Mesothelial cell of epicardium (in vitro differentiated cells): ENCODE results near the gene LMF1. TPM values are rescaled to one million over a fixed set of nuclear protein-coding genes. Genes with fewer than 3 reads are reported as not detected.

Experiments used
- DNase-seq, 2 experiments: peaks; one replicate each; pipeline ENCODE4 v3.0.0; 2021; ENCODE audit warnings: low spot score in 2 of 2; ENCODE audit not compliant: unreplicated experiment in 2 of 2
- H3K27ac Mint-ChIP-seq: 2 replicates; pipeline ENCODE4 v1.8.0; 2021; ENCODE audit warnings: mixed read lengths
- H3K27me3 Mint-ChIP-seq: 2 replicates; pipeline ENCODE4 v1.8.0; 2021; ENCODE audit warnings: low read depth, mixed read lengths
- H3K36me3 Mint-ChIP-seq: 2 replicates; pipeline ENCODE4 v1.8.0; 2021; ENCODE audit warnings: mixed read lengths
- H3K4me1 Mint-ChIP-seq: 2 replicates; pipeline ENCODE4 v1.8.0; 2021; ENCODE audit warnings: mixed read lengths
- H3K4me3 Mint-ChIP-seq: 2 replicates; pipeline ENCODE4 v1.8.0; 2021; ENCODE audit warnings: mild to moderate bottlenecking, moderate library complexity, mixed read lengths
- H3K9me3 Mint-ChIP-seq: 2 replicates; pipeline ENCODE4 v1.8.0; 2021; ENCODE audit warnings: mixed read lengths
- CTCF ChIP-seq: fragments of 200-600 bp; sonication (generic); IDR thresholded peaks from one replicate; pipeline ENCODE4 v1.5.0; 2021; ENCODE audit warnings: antibody characterized with exemption; ENCODE audit not compliant: unreplicated experiment
- total RNA-seq: library from RNA; stranded (reverse); gene quantifications from 3 replicates; pipeline ENCODE4 v1.2.1, GENCODE V29; 2021

LMF1 gene
- total RNA-seq, 1 donor from 2014 or later: 37.4 TPM

GRCh38 chr16:947255-947921, 23.4 kb downstream of the LMF1 start:
- Mint-ChIP-seq H3K27ac (no peak overlapping the region), H3K27me3 (no peaks in the 10 kb centered on the region), H3K36me3 (peaks cover 32% of the 10 kb centered on the region), H3K4me1 (no peaks in the 10 kb centered on the region), H3K4me3 (no peak overlapping the region), H3K9me3 (peaks cover 19% of the 10 kb centered on the region)
- no peak for TF ChIP-seq CTCF
- no peak for DNase-seq

GRCh38 chr16:946048-946395, 24.8 kb downstream of the LMF1 start:
- H3K4me3 Mint-ChIP-seq: no peak overlapping the region
- H3K27ac Mint-ChIP-seq: no peak overlapping the region
- no peaks in the 10 kb centered on the region for H3K4me1 Mint-ChIP-seq
- DNase-seq: no peak
- H3K36me3 Mint-ChIP-seq: peaks cover 37% of the 10 kb centered on the region
- no peaks in the 10 kb centered on the region for H3K27me3 Mint-ChIP-seq
- H3K9me3 Mint-ChIP-seq: peaks cover 31% of the 10 kb centered on the region
- no peak for TF ChIP-seq CTCF

DNA sequence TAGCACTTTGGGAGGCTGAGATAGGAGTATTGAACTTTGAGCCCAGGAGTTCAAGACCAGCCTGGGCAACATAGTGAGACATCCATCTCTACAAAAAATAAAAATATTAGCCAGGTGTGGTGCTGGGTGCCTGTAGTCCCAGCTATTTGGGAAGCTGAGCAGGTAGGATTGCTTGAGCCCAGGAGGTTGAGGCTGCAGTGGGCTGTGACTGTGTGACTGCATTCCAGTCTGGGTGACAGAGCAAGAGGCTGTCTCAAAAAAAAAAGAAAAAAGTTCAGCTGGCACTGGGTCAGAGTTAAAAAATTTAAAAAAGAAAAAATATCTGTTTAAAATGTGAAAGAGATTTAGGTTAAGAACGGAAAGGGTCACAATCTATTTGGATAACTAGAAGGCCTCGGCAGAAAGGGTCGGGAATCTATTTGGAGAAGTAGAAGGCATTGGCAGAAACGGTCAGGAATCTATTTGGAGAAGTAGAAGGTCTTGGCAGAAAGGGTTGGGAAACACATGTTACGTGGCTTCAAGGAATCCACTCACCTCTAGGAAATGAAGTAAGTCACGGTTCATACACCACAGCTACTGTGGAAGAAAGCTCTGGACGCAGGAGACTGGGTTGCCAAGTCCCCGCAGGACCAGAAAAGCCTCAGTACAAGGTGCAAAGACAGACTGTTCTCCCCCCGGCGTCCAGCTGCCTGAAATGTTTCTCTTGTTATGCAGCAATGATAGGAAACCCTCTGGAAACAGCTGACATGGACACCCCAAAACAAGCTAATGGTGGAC, 25.3 kb downstream of the LMF1 start:
- Mint-ChIP-seq H3K27ac (peak overlapping the region; percentile 19), H3K27me3 (no peaks in the 10 kb centered on the region), H3K4me3 (no peak overlapping the region), H3K36me3 (peaks cover 43% of the 10 kb centered on the region), H3K9me3 (peaks cover 37% of the 10 kb centered on the region), H3K4me1 (no peaks in the 10 kb centered on the region)
- no peak for TF ChIP-seq CTCF
- no peak for DNase-seq

DNA sequence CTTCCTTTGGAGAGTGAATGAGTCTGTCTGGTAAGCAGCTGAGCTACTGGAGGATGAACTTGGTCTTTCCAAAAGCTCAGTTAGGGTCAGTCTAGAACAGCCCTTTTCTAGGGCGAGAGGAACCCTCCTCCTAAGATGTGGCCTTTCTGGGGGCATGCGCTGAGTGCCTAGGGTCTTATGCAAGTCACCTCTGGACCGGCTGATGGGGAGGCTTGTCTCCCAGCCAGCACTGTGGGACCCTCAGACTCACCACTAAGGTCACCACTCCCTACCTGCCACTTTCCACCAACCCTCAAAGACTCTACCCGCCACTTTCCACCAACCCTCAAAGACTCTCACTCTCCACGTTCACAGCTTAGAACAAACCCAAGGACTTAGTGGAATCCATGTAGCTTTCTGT, 26.8 kb downstream of the LMF1 start:
- Mint-ChIP-seq H3K36me3 (peaks cover 58% of the 10 kb centered on the region), H3K27ac (no peak overlapping the region), H3K4me1 (no peaks in the 10 kb centered on the region), H3K4me3 (no peak overlapping the region), H3K27me3 (no peaks in the 10 kb centered on the region), H3K9me3 (peaks cover 48% of the 10 kb centered on the region)
- DNase-seq: no peak
- no peak for TF ChIP-seq CTCF

GRCh38 chr16:942436-943060, 28.2 kb downstream of the LMF1 start:
- peaks cover 52% of the 10 kb centered on the region for H3K9me3 Mint-ChIP-seq
- no peak overlapping the region for H3K27ac Mint-ChIP-seq
- H3K27me3 Mint-ChIP-seq: no peaks in the 10 kb centered on the region
- no peak overlapping the region for H3K4me3 Mint-ChIP-seq
- no peaks in the 10 kb centered on the region for H3K4me1 Mint-ChIP-seq
- peaks cover 63% of the 10 kb centered on the region for H3K36me3 Mint-ChIP-seq
- TF ChIP-seq CTCF: no peak
- no peak for DNase-seq
